ENCODE results near the gene OXSM.

DNA sequence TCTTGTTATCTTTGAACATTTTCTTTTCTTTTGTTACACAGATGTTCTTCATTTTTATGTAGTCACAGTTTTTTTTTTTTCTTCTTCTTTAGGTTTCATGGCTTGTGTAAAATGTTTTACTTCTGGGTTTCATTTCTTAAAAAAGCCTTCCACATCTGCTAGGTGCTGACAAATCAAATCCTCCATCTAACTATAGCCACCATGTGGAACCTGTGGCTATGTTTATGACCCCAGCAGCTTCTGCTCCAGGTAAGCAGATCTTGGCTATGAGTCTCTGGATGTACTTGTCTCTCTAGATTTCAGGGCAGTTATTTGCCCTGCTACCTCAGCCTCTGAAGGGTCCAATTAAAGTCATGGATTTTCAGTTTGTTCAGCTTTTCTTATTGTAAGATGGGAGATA is 44.5 kb downstream of the OXSM start:
- TF ChIP-seq, protein P1, sequence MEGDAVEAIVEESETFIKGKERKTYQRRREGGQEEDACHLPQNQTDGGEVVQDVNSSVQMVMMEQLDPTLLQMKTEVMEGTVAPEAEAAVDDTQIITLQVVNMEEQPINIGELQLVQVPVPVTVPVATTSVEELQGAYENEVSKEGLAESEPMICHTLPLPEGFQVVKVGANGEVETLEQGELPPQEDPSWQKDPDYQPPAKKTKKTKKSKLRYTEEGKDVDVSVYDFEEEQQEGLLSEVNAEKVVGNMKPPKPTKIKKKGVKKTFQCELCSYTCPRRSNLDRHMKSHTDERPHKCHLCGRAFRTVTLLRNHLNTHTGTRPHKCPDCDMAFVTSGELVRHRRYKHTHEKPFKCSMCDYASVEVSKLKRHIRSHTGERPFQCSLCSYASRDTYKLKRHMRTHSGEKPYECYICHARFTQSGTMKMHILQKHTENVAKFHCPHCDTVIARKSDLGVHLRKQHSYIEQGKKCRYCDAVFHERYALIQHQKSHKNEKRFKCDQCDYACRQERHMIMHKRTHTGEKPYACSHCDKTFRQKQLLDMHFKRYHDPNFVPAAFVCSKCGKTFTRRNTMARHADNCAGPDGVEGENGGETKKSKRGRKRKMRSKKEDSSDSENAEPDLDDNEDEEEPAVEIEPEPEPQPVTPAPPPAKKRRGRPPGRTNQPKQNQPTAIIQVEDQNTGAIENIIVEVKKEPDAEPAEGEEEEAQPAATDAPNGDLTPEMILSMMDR (IDR thresholded peaks at IDR 0.05) = no peak
- no peak for TF ChIP-seq POLR2A (IDR thresholded peaks at IDR 0.05)

Data from lower leg skin (tissue), 3 donors.